ENCODE measurements around the gene IFNGR1.

Gene IFNGR1

GRCh38 chr6:137175868-137176245 is 43.3 kb downstream of the IFNGR1 start:
- DNase-seq (ENCODE audit: low read depth), result no peak

- DNase-seq (ENCODE audit: low read depth), result no peak
Measured at GRCh38 chr6:137175157-137175867, 43.9 kb downstream of the IFNGR1 start.

- DNase-seq (ENCODE audit: low read depth), result no peak
Measured at GRCh38 chr6:137173501-137173900, 45.7 kb downstream of the IFNGR1 start, which contains the start of gene IL22RA2. Gene IL22RA2 (minus strand): TSS chr6:137173644. CDS start chr6:137161749, 11,895 bp downstream.

GRCh38 chr6:137172734-137173431 is 46.3 kb downstream of the IFNGR1 start:
- no peak for DNase-seq (ENCODE audit: low read depth)

- no peak for DNase-seq (ENCODE audit: low read depth)
Measured at GRCh38 chr6:137171824-137172733, 47.1 kb downstream of the IFNGR1 start.

- DNase-seq (ENCODE audit: low read depth), result no peak
Measured at GRCh38 chr6:137171053-137171374, 48.2 kb downstream of the IFNGR1 start.

- DNase-seq (ENCODE audit: low read depth), result no peak
Measured at GRCh38 chr6:137170266-137171052, 48.7 kb downstream of the IFNGR1 start.

- no peak for DNase-seq (ENCODE audit: low read depth)
Measured at GRCh38 chr6:137167702-137168377, 51.3 kb downstream of the IFNGR1 start.

- DNase-seq (ENCODE audit: low read depth), result no peak
Measured at GRCh38 chr6:137166247-137167098, 52.7 kb downstream of the IFNGR1 start.

- DNase-seq (ENCODE audit: low read depth), result no peak
Measured at GRCh38 chr6:137165375-137166246, 53.6 kb downstream of the IFNGR1 start.

GRCh38 chr6:137163732-137164318 is 55.4 kb downstream of the IFNGR1 start:
- no peak for DNase-seq (ENCODE audit: low read depth)

- DNase-seq (ENCODE audit: low read depth), result no peak
Measured at GRCh38 chr6:137162692-137163306, 56.4 kb downstream of the IFNGR1 start.

GRCh38 chr6:137161949-137162348 is 57.2 kb downstream of the IFNGR1 start:
- DNase-seq (ENCODE audit: low read depth), result no peak

GRCh38 chr6:137160763-137161162 is 58.4 kb downstream of the IFNGR1 start:
- DNase-seq (ENCODE audit: low read depth), result no peak

- no peak for DNase-seq (ENCODE audit: low read depth)
Measured at GRCh38 chr6:137159912-137160311, 59.3 kb downstream of the IFNGR1 start.

GRCh38 chr6:137157601-137158000 is 61.6 kb downstream of the IFNGR1 start:
- DNase-seq (ENCODE audit: low read depth), result peak; percentile 3

GRCh38 chr6:137156650-137157049 is 62.5 kb downstream of the IFNGR1 start:
- no peak for DNase-seq (ENCODE audit: low read depth)

- no peak for DNase-seq (ENCODE audit: low read depth)
Measured at GRCh38 chr6:137155830-137156229, 63.4 kb downstream of the IFNGR1 start.

Measured in fibroblast of the conjunctiva (primary cell).